HG03066 (cell line): Measurements from ENCODE around the gene CPTP.

ENCODE experiments used
- ATAC-seq: cut with Tn5 transposase; IDR thresholded peaks from one replicate; pipeline ENCODE4 v1.9.1; 2021; ENCODE audit warnings: low read depth; ENCODE audit not compliant: unreplicated experiment

CPTP gene

DNA sequence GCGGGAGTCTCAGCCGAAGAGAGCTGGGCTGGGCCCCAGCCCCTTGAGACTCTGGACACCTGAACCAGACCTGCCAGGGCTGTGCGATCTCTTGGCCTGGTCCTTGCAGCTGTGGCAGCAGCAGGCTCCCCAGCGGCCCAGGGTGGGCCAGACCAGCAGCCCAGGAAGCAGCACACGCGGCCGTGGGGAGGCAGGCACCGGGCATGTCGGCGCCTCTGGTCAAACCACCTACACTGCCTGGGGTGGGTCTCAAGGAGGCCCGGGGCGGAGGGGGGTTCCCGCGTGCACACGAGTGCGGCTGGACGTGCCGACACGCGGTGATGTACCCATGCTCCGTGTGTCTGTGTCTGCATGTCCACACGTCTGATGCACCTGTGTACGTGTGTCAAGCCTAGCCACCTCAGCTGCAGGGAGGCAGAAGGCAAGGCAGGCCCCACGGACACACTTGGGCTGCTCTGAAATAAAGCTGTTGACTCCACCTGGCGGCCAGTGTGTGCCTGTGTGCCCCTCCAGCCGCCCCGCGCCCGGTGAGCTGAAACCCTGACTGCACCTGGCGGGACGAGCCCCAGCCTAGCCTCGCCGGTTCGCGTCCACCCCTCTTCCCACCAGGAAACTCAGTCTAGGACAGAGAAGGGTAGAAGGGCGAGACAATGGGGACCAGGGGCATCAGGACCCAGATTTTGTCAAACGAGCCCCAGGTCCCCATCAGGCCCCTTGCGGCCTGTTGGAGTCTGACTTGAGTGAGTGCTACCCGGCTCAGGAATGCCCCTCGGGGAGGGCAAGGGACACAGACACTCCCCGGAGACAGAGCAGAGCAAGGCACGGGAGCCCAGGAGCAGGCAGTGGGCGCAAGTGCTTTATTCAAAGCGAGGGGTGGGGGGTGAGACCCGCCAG lies 32.8 kb upstream of the CPTP start:
- ATAC-seq: no peak

DNA sequence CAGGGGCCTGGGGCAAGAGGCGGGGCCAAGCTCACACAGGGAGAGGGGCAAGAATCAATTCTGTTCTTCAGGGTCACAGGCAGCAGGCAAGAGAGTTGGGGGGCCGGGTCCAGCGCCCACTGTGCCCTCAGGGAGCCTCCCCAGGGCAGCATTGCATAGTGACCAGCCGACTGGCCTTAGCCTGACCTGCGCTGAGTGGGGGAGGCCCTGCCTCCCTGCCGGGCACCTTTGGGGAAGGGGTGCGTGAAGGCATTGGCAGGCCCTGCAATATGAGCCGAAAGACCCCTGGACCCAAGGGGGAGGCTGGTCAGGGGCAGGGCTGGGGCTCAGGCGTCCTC lies 32.2 kb upstream of the CPTP start:
- ATAC-seq: no peak

DNA sequence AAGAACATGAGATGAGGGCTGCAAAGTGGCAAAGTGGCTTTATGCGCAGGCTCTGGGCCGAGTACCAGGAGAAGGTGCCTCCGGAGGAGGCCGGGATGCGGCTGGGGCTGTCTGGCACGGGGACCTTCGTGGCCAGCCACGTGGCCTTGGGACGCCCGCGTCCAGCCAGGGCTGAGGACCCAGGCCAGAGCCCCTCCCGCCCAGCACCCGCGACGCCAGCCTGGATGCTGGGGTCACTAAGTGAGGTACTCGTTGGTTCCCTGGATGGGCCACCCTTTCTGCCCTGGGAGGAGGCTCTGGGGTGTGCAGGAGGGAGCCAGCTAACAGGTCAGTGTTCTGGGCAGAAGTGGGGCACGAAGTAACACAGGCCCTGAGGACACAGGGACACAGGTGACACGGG lies 31.8 kb upstream of the CPTP start:
- ATAC-seq: no peak

DNA sequence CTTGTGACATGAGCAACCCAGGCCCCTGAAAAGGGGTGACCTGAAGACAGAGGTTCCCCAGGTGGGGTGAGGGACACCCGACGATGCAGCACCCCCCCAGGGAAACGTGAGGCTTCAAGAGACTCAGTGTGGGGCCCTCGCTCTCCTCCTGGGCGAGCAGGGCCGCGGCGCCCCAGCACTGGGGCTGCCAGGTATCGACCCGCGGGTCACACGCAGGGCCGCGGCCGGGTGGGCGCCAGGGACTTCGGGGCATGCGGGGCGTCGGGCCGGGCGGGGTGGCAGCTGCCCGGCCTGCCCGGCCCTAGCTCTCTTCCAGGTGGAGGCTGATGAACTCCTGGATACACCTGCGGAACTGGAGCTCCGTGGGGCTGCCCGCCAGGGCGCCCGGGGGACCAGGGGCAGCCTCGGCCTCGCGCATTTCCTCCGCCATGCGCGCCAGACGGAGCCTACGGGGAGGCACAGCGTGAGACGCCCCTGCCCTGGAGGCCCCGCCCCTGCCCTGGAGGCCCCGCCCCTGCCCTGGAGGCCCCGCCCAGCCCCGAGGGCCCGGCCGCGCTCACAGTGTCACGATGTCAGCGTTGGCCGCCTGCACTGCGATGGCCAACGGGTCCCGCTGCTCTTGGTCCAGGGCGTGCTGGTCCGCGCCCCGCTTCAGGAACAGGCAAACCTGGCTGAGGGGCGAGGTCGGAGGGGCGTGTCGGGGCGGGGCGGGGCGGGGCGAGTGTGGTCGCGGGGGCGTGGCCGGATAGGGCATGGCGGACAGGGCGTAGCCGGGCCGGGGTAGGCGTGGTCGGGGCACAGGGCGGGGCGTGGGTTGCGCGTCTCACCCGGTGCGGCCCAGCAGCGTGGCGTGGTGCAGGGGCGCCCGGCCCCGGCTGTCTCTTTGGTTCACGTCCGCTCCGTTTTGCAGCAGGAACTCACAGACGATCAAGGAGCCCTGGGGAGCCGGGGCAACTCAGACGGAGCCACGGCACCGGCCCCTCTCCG lies 31.0 kb upstream of the CPTP start:
- no peak for ATAC-seq

DNA sequence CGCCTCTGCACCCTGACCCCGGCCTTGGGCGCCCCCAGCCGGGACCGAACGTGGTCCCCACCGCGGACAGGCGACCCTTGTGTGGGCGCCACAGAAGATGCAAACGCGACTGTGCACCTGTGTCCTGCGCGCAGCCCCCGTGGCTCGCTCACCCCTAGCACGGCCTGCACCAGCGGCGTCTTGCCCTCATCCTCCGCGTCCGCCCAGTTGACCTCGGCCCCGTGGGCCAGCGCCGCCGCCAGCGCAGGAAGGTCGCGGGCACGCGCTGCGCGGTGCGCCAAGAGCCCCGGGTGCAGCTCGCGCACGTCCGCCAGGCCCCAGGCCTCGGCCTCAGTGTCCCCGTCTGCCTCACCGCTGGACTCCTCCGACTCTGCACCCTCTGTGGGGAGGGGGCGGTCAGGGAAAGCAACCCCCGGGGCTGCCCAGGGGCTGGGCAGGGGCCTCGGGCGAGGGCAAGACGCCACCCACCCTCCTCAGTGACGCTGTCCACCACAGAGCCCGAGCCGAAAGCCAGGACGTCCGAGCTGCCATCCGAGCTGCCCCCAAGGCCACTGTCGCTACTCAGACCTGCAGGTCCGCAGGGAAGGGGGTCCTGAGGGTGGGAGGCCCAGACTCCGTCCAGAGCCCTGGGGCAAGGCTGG lies 30.2 kb upstream of the CPTP start:
- ATAC-seq: no peak

DNA sequence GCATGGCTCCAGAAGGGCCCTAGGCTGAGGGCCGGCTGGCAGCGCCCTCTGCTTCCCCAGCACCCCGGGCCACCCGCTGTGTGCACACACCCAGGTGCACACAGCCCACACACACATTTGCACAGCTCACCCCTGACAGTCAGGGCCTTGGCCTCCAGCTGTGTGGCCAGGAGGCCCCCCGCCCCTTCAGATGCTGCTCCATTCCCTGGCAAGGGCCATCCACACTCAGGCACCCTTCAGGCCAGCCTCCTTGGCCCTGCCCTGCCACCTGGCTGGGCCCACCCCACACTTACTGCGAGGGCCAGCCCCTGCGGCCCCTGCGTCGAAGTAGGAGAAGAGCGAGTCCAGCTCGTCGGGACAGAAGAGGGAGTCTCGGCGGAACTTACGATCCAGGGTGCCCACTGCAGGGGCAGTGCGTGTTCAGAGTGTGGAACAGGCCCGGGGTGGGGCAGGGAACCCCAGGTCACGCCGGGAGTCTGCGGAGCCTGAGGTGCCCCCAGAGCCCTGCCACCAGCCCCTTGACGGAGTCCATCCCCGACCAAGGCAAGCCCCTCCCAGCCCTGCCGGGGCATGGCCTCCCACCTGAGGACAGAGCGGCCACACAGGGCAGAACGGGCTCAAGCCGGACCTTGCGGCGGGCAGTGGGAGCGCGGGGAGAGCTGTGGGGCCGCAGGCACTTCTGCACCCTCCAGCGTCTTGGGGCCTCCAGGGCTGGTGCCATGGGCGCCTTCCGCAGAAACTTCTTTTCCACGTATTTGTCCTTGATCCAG lies 29.3 kb upstream of the CPTP start:
- ATAC-seq: no peak

DNA sequence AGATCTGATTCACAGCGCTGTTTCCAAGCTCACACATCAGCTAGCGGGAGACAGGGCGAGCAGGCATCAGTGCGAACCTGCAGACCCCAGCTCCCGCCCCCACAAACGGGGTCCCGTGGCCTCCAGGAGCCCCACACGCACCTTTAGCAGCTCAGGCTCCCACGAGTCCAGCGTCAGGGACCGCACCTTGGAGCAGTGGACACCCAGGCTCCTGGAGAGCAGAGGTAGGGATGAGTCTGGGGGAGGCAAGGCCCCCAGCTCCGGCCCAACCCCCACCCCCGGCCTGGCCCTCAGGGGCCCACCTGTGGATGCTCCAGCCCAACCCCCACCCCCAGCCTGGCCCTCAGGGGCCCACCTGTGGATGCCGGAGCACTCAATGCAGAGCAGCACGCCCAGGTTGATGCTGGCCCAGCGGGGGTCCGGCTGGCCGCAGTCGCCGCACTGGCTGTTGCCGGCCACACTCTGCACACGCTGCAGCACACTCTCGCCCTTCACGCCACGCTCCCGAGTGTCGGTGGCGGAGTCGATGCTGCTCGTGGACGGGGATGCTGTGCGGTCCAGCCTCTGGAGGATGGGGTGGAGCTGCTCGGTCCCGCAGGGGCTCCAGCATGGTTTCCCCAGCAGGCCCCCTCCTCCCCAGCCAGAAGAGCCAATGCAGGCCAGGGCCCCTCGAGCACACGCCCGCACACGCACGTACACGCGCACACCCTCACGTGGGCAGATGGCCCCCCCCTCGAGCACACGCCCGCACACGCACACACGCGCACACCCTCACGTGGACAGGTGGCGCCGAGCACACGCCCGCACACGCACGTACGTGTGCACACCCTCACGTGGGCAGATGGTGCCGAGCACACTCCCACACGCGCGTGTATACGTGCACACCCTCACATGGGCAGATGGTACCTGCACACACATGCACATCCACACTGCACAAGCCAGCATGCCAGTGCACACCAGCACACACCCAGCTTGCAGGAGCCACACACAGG lies 28.2 kb upstream of the CPTP start:
- no peak for ATAC-seq

DNA sequence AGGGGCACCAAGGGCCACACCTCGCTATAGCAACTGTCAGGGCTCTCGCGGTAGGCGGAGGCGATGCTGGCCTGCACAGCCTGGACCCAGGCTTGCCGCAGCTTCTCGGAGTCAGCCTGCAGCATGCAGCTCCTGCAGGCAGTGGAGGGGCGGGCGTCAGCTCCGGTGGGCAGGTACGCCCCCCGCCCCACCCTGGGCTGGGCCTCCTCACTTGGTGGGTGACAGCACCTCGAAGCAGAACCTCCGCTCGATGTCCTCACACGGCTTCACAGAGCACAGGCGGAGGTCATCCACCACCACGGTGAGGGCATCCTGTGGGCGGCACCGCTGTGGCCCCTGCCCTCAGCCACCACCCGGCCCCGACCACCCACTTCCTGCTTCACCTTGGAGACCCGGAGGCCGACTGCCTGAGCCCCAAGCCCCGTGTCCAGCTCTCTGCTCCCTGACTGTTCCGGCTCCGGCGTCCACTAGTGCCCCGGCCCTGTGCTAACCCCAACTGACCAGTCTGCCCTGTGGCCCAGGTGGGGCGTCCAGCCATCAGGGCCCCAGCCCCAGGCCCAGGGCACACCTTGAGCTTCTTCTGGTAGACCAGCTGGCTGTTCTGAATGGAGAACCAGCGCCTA lies 26.7 kb upstream of the CPTP start:
- no peak for ATAC-seq

DNA sequence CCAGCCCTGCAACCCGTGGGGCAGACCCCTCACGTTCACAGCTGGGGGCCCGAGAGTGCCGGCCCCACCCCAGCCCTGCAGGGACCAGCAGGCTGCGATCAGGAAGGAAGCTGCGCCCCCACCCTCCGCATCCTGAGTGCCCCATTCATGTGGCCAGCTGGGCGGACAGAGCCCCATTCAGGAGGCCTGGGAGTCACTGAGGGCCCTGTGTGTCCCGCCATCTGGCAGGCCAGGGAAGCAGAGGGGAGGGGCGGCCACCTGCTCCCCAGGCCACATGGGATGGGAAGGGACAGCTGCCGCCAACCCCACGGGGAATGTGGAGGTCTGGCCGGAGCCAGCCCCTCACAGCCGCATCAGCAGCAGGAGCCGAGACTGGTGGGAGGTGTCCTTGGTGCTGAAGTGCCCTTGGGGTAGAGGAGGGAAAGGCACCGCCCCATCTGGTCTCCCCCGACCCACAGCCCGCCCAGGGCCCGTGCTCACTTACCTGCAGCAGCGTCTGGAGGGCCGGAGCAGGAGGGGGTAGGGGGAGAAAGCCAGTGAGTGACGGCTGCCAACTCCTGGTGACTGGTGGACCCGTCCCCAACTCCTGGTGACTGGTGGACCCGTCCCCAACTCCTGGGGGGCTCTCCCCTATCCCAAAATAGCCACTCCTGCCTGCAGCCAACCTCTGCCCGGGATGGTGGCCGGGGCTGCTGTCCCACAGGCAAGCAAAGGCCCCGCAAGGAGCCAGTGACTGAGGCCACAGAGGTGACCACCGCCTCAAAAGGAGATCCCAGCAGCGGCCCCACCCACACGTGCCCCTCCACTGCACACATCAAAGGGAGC lies 25.5 kb upstream of the CPTP start:
- ATAC-seq: no peak

DNA sequence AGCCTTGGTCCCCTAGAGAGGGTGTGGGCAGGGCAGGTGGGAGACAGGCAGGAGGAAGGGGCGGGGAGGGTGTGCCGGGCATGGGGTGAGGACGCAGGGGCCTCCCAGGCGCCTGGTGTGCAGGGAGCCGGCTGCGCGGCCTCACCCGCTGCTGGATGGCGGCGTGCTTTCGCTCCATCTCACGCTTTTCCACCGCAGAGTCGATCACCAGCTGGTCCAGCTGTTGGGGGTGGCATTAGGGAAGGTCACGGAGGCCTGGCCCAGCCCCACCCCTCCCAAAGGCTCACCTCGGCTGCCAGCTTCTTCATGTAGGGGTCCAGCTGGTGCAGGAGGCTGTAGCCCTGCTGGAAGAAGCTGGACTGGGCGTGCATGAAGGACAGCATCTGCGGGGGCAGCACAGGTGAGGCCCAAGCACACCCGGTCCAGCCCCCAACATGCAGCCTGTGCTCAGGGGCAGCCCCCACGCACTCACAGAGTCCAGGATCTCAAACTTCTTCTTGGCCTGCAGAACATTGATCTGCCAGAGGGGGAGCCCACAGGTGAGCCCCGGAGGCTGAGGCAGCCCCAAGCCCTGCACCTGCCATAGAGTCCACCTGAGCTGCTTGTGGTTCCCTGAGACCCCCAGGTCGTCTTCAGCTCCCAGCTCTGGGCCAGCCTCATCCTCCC lies 24.8 kb upstream of the CPTP start:
- ATAC-seq: no peak

DNA sequence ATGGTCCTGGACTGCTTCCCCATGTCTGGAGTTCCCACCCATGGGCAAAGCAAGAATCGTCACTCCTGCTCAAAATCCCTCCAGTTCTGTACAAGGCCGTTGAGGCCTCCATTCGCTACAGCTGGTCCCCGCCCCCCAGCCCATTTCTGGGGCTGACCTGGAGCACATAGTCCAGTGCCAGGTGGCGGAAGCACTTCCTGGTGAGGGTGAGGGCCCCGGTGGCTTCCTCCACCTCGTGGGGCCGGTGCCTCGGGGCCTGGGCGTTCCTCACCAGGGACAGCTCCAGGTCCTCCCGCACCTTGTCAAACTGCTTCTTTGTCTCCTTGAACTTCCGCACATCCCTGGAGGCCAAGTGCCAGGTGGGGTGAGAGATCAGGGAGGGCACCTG lies 24.3 kb upstream of the CPTP start:
- no peak for ATAC-seq

DNA sequence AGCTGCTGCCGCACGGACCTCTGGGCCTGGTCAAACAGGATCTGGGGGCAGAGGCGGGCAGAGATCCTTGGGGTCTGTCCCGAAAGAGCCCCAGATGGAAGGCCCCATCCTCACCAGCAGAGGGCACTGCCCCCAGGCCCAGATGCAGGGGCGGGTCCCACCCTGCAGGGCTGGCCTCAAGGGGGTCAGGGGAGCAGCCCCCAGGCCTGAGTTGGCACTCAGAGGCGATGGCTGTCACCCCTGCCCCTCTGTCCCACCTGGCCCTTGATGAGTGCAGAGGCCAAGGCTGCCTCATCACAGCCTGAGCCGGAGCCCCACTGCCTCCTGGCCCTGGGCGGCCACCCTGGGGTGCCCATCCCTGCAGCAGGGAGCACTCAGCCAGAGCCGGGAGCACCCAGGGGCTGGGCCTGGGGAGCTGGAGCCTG lies 22.6 kb upstream of the CPTP start:
- ATAC-seq: no peak

DNA sequence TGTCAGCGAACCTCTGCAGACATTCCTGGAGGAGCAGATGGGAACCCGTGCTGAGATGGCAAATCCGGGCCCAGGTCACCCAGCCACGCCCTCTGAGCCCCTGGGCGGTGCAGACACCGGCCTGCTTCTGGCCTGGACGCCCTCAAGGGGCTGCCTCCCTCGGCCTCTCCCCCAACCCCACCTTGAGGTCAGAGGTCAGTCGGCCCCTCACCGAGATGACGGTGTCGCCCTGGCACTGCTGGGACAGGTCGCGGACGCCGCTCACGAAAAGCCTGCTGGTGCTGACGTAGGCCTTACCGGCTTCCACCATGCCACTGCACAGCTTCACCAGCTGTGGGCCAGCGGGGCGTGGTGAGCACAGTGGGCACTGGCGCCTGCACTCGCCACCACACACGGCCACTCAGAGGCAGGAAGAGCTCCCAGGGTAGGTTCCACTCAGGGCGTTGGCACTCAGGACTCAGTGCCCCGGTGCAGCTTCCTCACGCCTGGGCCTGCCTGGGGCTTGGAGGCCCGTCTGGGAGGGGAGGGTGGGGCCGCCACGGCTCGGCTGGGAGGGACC lies 21.6 kb upstream of the CPTP start:
- ATAC-seq: no peak

DNA sequence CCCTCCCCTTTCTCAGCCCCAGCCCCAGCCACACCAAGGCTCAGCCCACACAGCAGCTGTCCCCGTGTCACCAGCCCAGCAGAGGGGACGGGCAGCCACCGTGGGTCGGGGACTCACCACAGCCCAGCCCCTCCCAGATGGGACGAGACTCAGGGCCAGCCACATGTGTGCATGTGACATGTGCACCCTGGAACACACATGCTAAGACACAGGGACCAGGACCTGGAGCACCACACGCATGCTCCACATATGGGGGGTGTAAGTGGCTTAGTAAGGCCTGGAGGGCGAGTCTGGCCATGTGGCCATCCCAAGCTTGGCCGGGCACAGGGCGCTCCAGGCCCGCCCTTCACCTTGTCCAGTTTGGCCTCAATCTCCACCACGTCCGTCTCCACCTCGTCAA lies 20.9 kb upstream of the CPTP start:
- ATAC-seq: no peak

DNA sequence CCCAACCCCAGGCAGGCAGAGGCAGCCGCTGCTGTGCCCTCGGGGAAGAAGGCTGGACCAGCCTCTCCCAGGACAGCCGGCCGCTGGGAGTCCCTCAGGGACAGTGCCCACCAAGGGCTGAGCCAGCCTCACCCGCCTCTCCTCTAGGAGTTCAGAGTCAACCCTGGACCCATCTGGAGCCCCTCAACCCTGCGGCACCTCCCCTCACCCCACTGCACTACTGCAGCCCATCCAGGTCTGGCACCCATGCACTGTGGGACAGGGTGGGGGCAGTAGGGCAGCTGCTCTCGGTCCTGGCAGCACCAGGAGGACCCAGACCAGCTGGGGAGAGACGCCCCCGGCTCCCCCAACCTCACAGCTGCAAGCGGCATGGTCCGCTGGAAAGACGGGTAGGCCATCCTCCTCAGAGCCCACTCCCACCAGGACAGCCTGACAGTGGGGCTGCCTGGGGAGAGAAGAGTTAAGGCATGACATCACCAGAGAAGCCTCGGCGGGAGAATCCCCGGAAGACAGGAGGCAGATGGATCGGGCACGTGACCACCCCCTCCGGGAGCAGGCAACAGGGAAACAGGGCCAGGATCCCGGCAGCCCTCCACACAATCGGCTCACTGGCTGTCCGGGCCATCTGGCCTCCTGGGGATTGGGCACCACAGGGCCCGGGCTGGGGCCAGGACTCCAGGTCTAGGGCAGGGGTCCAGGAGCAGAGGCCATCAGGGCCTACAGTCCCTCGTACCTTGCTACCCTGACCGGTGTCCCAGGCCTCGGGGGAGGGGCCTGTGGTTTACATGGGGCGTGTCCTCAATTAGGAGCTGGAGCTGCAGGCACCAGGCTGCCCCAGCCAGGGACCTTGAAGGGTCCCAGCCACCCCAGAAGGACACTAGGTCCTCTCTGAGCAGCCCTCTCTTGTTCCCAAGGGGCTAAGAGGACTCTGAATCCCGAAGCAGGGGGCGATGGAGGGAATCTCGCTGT lies 20.0 kb upstream of the CPTP start:
- ATAC-seq: no peak
